ENCODE results near the gene FOXP2.

The FOXP2 gene

GRCh38 chr7:114740941-114741340, 326.3 kb downstream of the FOXP2 start:
- DNase-seq = no peak

GRCh38 chr7:114741911-114742310, 327.3 kb downstream of the FOXP2 start:
- no peak for DNase-seq

All from T-helper 2 cell (primary cell).